SK-N-SH (cell line): ENCODE data around the gene RPA4. TPM values are rescaled to one million over a fixed set of nuclear protein-coding genes. Genes with fewer than 3 reads are reported as not detected.

ENCODE experiments used
- CTCF ChIA-PET: fragments of 300-600, 350-600 bp; formaldehyde crosslinking; extraction: SDS; loops from one replicate; lab custom pipeline; 2021; lab: Yijun Ruan, JAX
- POLR2A ChIA-PET: fragments of 350-600 bp; sonication (Branson Sonifier 250); formaldehyde crosslinking; extraction: SDS; loops from one replicate; lab custom pipeline; 2020; ENCODE audit warnings: antibody characterized with exemption, inconsistent platforms; lab: Yijun Ruan, JAX
- DNase-seq: peaks from one replicate; pipeline ENCODE4 v3.0.0; 2012
- H2AFZ ChIP-seq: fragments of 200-600 bp; sonication (generic); 2 replicates; pipeline ENCODE4 v1.8.1; 2016; ENCODE audit warnings: antibody characterized with exemption, mild to moderate bottlenecking, low read depth
- H3F3A ChIP-seq: fragments of 200-600 bp; sonication (generic); replicated peaks from 2 replicates; pipeline ENCODE3; 2016; ENCODE audit warnings: antibody characterized with exemption, mild to moderate bottlenecking; ENCODE audit not compliant: insufficient read depth
- H3K27ac ChIP-seq, 2 experiments: fragments of 200-500 bp in 1 of 2; fragments of 200-600 bp in 1 of 2; sonication (Bioruptor generic) in 1 of 2; sonication (generic), shearing (Covaris generic) in 1 of 2; 2 replicates each; pipeline versions ENCODE4 v1.5.1 to v1.6.1; 2014 to 2016; ENCODE audit warnings: low read depth in 2 of 2, inconsistent platforms in 1 of 2, low read length in 1 of 2, mild to moderate bottlenecking in 1 of 2, mixed read lengths in 1 of 2
- H3K27me3 ChIP-seq: fragments of 200-600 bp; sonication (generic), shearing (Covaris generic); 2 replicates; pipeline ENCODE4 v1.6.1; 2016; ENCODE audit warnings: mixed run types; ENCODE audit not compliant: insufficient read depth
- H3K36me3 ChIP-seq, 2 experiments: fragments of 200-500 bp in 1 of 2; fragments of 200-600 bp in 1 of 2; sonication (Bioruptor generic) in 1 of 2; sonication (generic) in 1 of 2; replicated peaks in 1 of 2; 2 replicates each; pipeline versions ENCODE3 to v1.5.1; 2014 to 2016; ENCODE audit warnings: low read length in 1 of 2, mild to moderate bottlenecking in 1 of 2; ENCODE audit not compliant: insufficient read depth in 2 of 2, control insufficient read depth in 1 of 2
- H3K4me1 ChIP-seq, 2 experiments: fragments of 200-500 bp in 1 of 2; fragments of 200-600 bp in 1 of 2; sonication (Bioruptor generic) in 1 of 2; sonication (generic), shearing (Covaris generic) in 1 of 2; 2 replicates each; pipeline versions ENCODE4 v1.5.1 to v1.6.1; 2014 to 2016; ENCODE audit warnings: low read depth in 1 of 2, low read length in 1 of 2, mixed run types in 1 of 2; ENCODE audit not compliant: insufficient read depth in 2 of 2, control insufficient read depth in 1 of 2
- H3K4me2 ChIP-seq: fragments of 200-600 bp; sonication (generic), shearing (Covaris generic); 2 replicates; pipeline ENCODE4 v1.6.1; 2017; ENCODE audit warnings: mixed run types
- H3K4me3 ChIP-seq, 2 experiments: fragments of 200-500 bp in 1 of 2; fragments of 200-600 bp in 1 of 2; sonication (Bioruptor generic) in 1 of 2; sonication (generic), shearing (Covaris generic) in 1 of 2; 2 replicates each; pipeline versions ENCODE4 v1.5.1 to v1.8.1; 2014 to 2016; ENCODE audit warnings: low read depth in 2 of 2, inconsistent platforms in 1 of 2, low read length in 1 of 2, mild to moderate bottlenecking in 1 of 2, mixed read lengths in 1 of 2, moderate library complexity in 1 of 2
- H3K79me2 ChIP-seq: fragments of 200-600 bp; sonication (generic); 2 replicates; pipeline ENCODE4 v1.8.1; 2017; ENCODE audit warnings: mild to moderate bottlenecking; ENCODE audit not compliant: insufficient read depth
- H3K9ac ChIP-seq: fragments of 200-600 bp; sonication (generic); 2 replicates; pipeline ENCODE4 v1.6.1; 2017; ENCODE audit warnings: mixed run types
- H3K9me2 ChIP-seq: fragments of 200-600 bp; sonication (generic); 2 replicates; pipeline ENCODE4 v1.6.1; 2017; ENCODE audit warnings: mixed run types
- H3K9me3 ChIP-seq: fragments of 200-600 bp; sonication (generic); 2 replicates; pipeline ENCODE4 v1.6.1; 2017; ENCODE audit warnings: mixed run types, mild to moderate bottlenecking, moderate library complexity
- H4K20me1 ChIP-seq: fragments of 200-600 bp; sonication (generic); 2 replicates; pipeline ENCODE4 v1.6.1; 2017; ENCODE audit warnings: mild to moderate bottlenecking, mixed run types; ENCODE audit not compliant: insufficient read depth
- CHD2 ChIP-seq: fragments of 150-350 bp; IDR thresholded peaks from 2 replicates; pipeline ENCODE4 v1.6.1; 2018; ENCODE audit warnings: low read length; ENCODE audit not compliant: partially characterized antibody
- CTCF ChIP-seq: fragments of 200-600 bp; sonication (generic); IDR thresholded peaks from 2 replicates; pipeline ENCODE4 v1.6.1; 2017; ENCODE audit warnings: antibody characterized with exemption, mild to moderate bottlenecking, moderate library complexity
- ELF1 ChIP-seq: IDR thresholded peaks from 2 replicates; pipeline ENCODE4 v1.4.0; 2012
- FOXM1 ChIP-seq: IDR thresholded peaks from 2 replicates; pipeline ENCODE4 v1.4.0; 2012; ENCODE audit warnings: low read depth, mild to moderate bottlenecking
- GABPA ChIP-seq: IDR thresholded peaks from 2 replicates; pipeline ENCODE4 v1.4.0; 2012; ENCODE audit warnings: low read depth, mild to moderate bottlenecking
- NRF1 ChIP-seq: IDR thresholded peaks from 2 replicates; pipeline ENCODE4 v1.6.1; 2012; ENCODE audit warnings: low read depth, mild to moderate bottlenecking, low read length
- RCOR1 ChIP-seq: fragments of 150-350 bp; IDR thresholded peaks from 2 replicates; pipeline ENCODE4 v1.6.1; 2017; ENCODE audit warnings: antibody characterized with exemption, low read length
- REST ChIP-seq: IDR thresholded peaks from 2 replicates; pipeline ENCODE4 v1.6.1; 2012; ENCODE audit warnings: mild to moderate bottlenecking, low read depth, low read length, moderate library complexity
- RFX5 ChIP-seq: IDR thresholded peaks from 2 replicates; pipeline ENCODE4 v1.6.1; 2012; ENCODE audit warnings: mild to moderate bottlenecking, improper control_type of control experiment, low read length
- SIN3A ChIP-seq: IDR thresholded peaks from 2 replicates; pipeline ENCODE4 v1.6.1; 2012; ENCODE audit warnings: low read depth, mild to moderate bottlenecking, low read length, moderate library complexity, borderline replicate concordance
- TAF1 ChIP-seq: IDR thresholded peaks from 2 replicates; pipeline ENCODE4 v1.6.1; 2012; ENCODE audit warnings: low read depth, mild to moderate bottlenecking, low read length, moderate library complexity, borderline replicate concordance
- TEAD4 ChIP-seq: IDR thresholded peaks from 2 replicates; pipeline ENCODE4 v1.4.0; 2012; ENCODE audit warnings: mild to moderate bottlenecking, borderline replicate concordance; ENCODE audit not compliant: insufficient read depth
- ZBTB33 ChIP-seq: IDR thresholded peaks from 2 replicates; pipeline ENCODE4 v1.4.0; 2012; ENCODE audit warnings: low read depth, borderline replicate concordance
- WGBS: methylation state at CpG from one replicate; pipeline ENCODE4 v1.1.6; 2017; ENCODE audit warnings: low lambda C conversion rate; 5-methylcytosine and 5-hydroxymethylcytosine counted together
- polyA plus RNA-seq, 3 experiments: library from polyadenylated mRNA; depleted of rRNA; stranded (reverse); fragments of >200 nt; gene quantifications; 2 replicates each; pipeline ENCODE4 v1.2.3, GENCODE V29; 2012

Gene RPA4
- polyA plus RNA-seq, 1 of the 3 experiments (the other 2 are of a cell fraction), result 0.10 TPM

GRCh38 chrX:96919672-96920071 is 36.0 kb downstream of the RPA4 start (continued):
- TF ChIP-seq CHD2, result no peak

- DNase-seq, result no peak
- Histone ChIP-seq H3K9me2 (no peaks in the 10 kb centered on the region), H3K4me2 (no peak overlapping the region), H3F3A (no peaks in the 10 kb centered on the region), H3K27me3 (no peaks in the 10 kb centered on the region), H3K27ac (no peak overlapping the region), H3K36me3 (no peaks in the 10 kb centered on the region), H3K9ac (no peak overlapping the region), H3K4me1 (no peaks in the 10 kb centered on the region), H3K79me2 (no peaks in the 10 kb centered on the region), H3K9me3 (no peaks in the 10 kb centered on the region), H2AFZ (no peak overlapping the region)
- ChIA-PET CTCF (no interaction called here), POLR2A (no interaction called here)
- WGBS, result 56% methylated on average over 3 of the region's 3 CpGs
- no peak for TF ChIP-seq SIN3A
- TF ChIP-seq TAF1, result no peak
- no peak for TF ChIP-seq FOXM1
- no peak for TF ChIP-seq ZBTB33
- TF ChIP-seq TEAD4, result no peak
- TF ChIP-seq NRF1, result no peak
- TF ChIP-seq RCOR1, result no peak
- TF ChIP-seq CTCF, result no peak
- TF ChIP-seq REST, result no peak
- TF ChIP-seq GABPA, result no peak
- no peak for TF ChIP-seq ELF1
- no peak for TF ChIP-seq RFX5
- TF ChIP-seq, all 33 proteins: peak for 0
- Histone ChIP-seq H3K4me3 (no peak overlapping the region), H4K20me1 (no peaks in the 10 kb centered on the region)
Measured at GRCh38 chrX:96924581-96924980, 40.9 kb downstream of the RPA4 start.
